MM.1S (cell line): ENCODE results near the gene CNTNAP2.

ENCODE experiments used
- CTCF ChIP-seq: fragments of 300-600 bp; sonication (generic); IDR thresholded peaks from 2 replicates; pipeline ENCODE4 v1.5.1; 2016; ENCODE audit warnings: antibody characterized with exemption, low read length, mixed read lengths
- EZH2 ChIP-seq: fragments of 300-600 bp; sonication (generic); optimal IDR thresholded peaks from 2 replicates; pipeline ENCODE3; 2017; ENCODE audit warnings: low read depth, mild to moderate bottlenecking, antibody characterized with exemption, low read length, mixed read lengths
- EZH2phosphoT487 ChIP-seq: fragments of 300-600 bp; sonication (generic); IDR thresholded peaks from 2 replicates; pipeline ENCODE4 v1.6.1; 2018; ENCODE audit warnings: antibody characterized with exemption, low read length

GRCh38 chr7:146150153-146150552 lies 33.6 kb downstream of the CNTNAP2 start:
- TF ChIP-seq EZH2 (no peak), EZH2phosphoT487 (no peak), CTCF (no peak)
